ENCODE results near the gene PLCB1.
A peak's percentile ranks its signal among the peaks of the same experiment; 100 is the strongest.
"Not testable (repeated sequence)": the region's sequence is repeated elsewhere in the genome, so short reads cannot be mapped to it uniquely, and the experiment has no call there.

Gene PLCB1

GRCh38 chr20:8443464-8444072 lies 311.5 kb downstream of the PLCB1 start:
- DNase-seq (ENCODE audit: low read depth, low spot score) = no peak

GRCh38 chr20:8447262-8448120 lies 315.4 kb downstream of the PLCB1 start:
- no peak for DNase-seq (ENCODE audit: low read depth, low spot score)

GRCh38 chr20:8449123-8449522 lies 317.1 kb downstream of the PLCB1 start:
- DNase-seq (ENCODE audit: low read depth, low spot score) = no peak

- peak; percentile 40 for DNase-seq (ENCODE audit: low read depth, low spot score)
These were observed 322.2 kb downstream of the PLCB1 start for GRCh38 chr20:8454137-8454712.

- DNase-seq (ENCODE audit: low read depth, low spot score) = no peak
These were observed 324.7 kb downstream of the PLCB1 start for GRCh38 chr20:8456765-8457164.

GRCh38 chr20:8457978-8458377 lies 325.9 kb downstream of the PLCB1 start:
- DNase-seq (ENCODE audit: low read depth, low spot score) = no peak

GRCh38 chr20:8461186-8461585 lies 329.1 kb downstream of the PLCB1 start:
- DNase-seq (ENCODE audit: low read depth, low spot score) = no peak

- DNase-seq (ENCODE audit: low read depth, low spot score) = no peak
These were observed 332.3 kb downstream of the PLCB1 start for GRCh38 chr20:8464368-8464767.

- not testable (repeated sequence) for DNase-seq (ENCODE audit: low read depth, low spot score)
These were observed 334.7 kb downstream of the PLCB1 start for GRCh38 chr20:8466781-8467180.

GRCh38 chr20:8470156-8470555 lies 338.1 kb downstream of the PLCB1 start:
- no peak for DNase-seq (ENCODE audit: low read depth, low spot score)

- DNase-seq (ENCODE audit: low read depth, low spot score) = no peak
These were observed 339.4 kb downstream of the PLCB1 start for GRCh38 chr20:8471465-8471864.

GRCh38 chr20:8473459-8473858 lies 341.4 kb downstream of the PLCB1 start:
- DNase-seq (ENCODE audit: low read depth, low spot score) = no peak

- DNase-seq (ENCODE audit: low read depth, low spot score) = no peak
These were observed 342.1 kb downstream of the PLCB1 start for GRCh38 chr20:8474027-8474668.

- DNase-seq (ENCODE audit: low read depth, low spot score) = no peak
These were observed 344.0 kb downstream of the PLCB1 start for GRCh38 chr20:8476021-8476420.

- DNase-seq (ENCODE audit: low read depth, low spot score) = no peak
These were observed 348.5 kb downstream of the PLCB1 start for GRCh38 chr20:8480597-8480996.

- no peak for DNase-seq (ENCODE audit: low read depth, low spot score)
These were observed 355.6 kb downstream of the PLCB1 start for GRCh38 chr20:8487696-8488095.

GRCh38 chr20:8489094-8489883 lies 357.2 kb downstream of the PLCB1 start:
- DNase-seq (ENCODE audit: low read depth, low spot score) = no peak

GRCh38 chr20:8490076-8490830 lies 358.2 kb downstream of the PLCB1 start:
- DNase-seq (ENCODE audit: low read depth, low spot score) = no peak

- no peak for DNase-seq (ENCODE audit: low read depth, low spot score)
These were observed 360.1 kb downstream of the PLCB1 start for GRCh38 chr20:8492173-8492572.

- no peak for DNase-seq (ENCODE audit: low read depth, low spot score)
These were observed 366.5 kb downstream of the PLCB1 start for GRCh38 chr20:8498571-8498970.

- no peak for DNase-seq (ENCODE audit: low read depth, low spot score)
These were observed 372.0 kb downstream of the PLCB1 start for GRCh38 chr20:8504030-8504429.

Data from iPS DF 19.7 (cell line).